ENCODE results near the gene SFSWAP.
"Not testable (repeated sequence)": the region's sequence is repeated elsewhere in the genome, so short reads cannot be mapped to it uniquely, and the experiment has no call there.

The SFSWAP gene

GRCh38 chr12:131677699-131678098 is 33.2 kb upstream of the SFSWAP start:
- Histone ChIP-seq H3K27me3 (ENCODE audit: control insufficient read depth in 3 of 3, insufficient read depth in 3 of 3, low read depth in 1 of 3, low read length in 3 of 3) (no peaks in the 10 kb centered on the region), H4K8ac (ENCODE audit: low read depth, low read length) (no peak overlapping the region), H3K18ac (ENCODE audit: low read length) (no peak overlapping the region), H3K27ac (replicated peaks; ENCODE audit: low read length) (no peak overlapping the region), H2BK12ac (ENCODE audit: low read length) (no peak overlapping the region), H3K36me3 (replicated peaks in 1 of 2; ENCODE audit: control insufficient read depth in 2 of 2, insufficient read depth in 2 of 2, low read length in 2 of 2) (no peaks in the 10 kb centered on the region), H3K4me1 (ENCODE audit: control insufficient read depth in 2 of 2, insufficient read depth in 1 of 2, low read depth in 1 of 2, low read length in 2 of 2) (peaks cover 3 to 5% of the 10 kb centered on the region in 2 donors), H2BK15ac (ENCODE audit: low read length) (no peak overlapping the region), H3K4me2 (ENCODE audit: insufficient read depth, low read length, poor library complexity, severe bottlenecking) (no peak overlapping the region), H2BK5ac (ENCODE audit: low read length) (no peak overlapping the region), H3K9me3 (replicated peaks in 1 of 2; ENCODE audit: control insufficient read depth in 2 of 2, insufficient read depth in 1 of 2, low read depth in 1 of 2, low read length in 2 of 2) (peaks cover 7 to 8% of the 10 kb centered on the region in 2 donors), H2AK5ac (ENCODE audit: low read depth, low read length) (no peak overlapping the region), H3K79me1 (ENCODE audit: low read depth, low read length) (no peaks in the 10 kb centered on the region), H3K4ac (ENCODE audit: low read length) (no peak overlapping the region), H3K4me3 (ENCODE audit: low read length in 2 of 2) (no peak overlapping the region), H4K91ac (ENCODE audit: low read depth, low read length, poor library complexity) (no peak overlapping the region), H2BK120ac (ENCODE audit: low read depth, low read length) (no peak overlapping the region), H2AFZ (ENCODE audit: low read length) (peak overlapping the region; percentile 29), H3K9ac (ENCODE audit: low read depth, low read length, poor library complexity) (no peak overlapping the region), H3K23ac (ENCODE audit: low read depth, low read length, poor library complexity) (no peak overlapping the region), H3K14ac (ENCODE audit: low read length) (no peak overlapping the region)
- WGBS, 2 donors (ENCODE audit: extremely low coverage in 2 of 2, insufficient read length in 2 of 2, insufficient replicate concordance in 1 of 2): no CpG with 5 or more reads among the region's 15 CpGs
- DNase-seq (ENCODE audit: low spot score): no peak

- H3K23ac ChIP-seq (ENCODE audit: low read depth, low read length, poor library complexity); H3K27me3 ChIP-seq (ENCODE audit: control insufficient read depth in 3 of 3, insufficient read depth in 3 of 3, low read depth in 1 of 3, low read length in 3 of 3): not testable (repeated sequence)
- no CpG with 5 or more reads among the region's 29 CpGs for WGBS, 2 donors (ENCODE audit: extremely low coverage in 2 of 2, insufficient read length in 2 of 2, insufficient replicate concordance in 1 of 2)
Measured at GRCh38 chr12:131678389-131679181, 32.3 kb upstream of the SFSWAP start.

GRCh38 chr12:131679186-131679585 is 31.7 kb upstream of the SFSWAP start:
- not testable (repeated sequence) for H3K4me3 ChIP-seq (ENCODE audit: low read length in 2 of 2); H3K9me3 ChIP-seq (replicated peaks in 1 of 2; ENCODE audit: control insufficient read depth in 2 of 2, insufficient read depth in 1 of 2, low read depth in 1 of 2, low read length in 2 of 2); H3K23ac ChIP-seq (ENCODE audit: low read depth, low read length, poor library complexity); H4K91ac ChIP-seq (ENCODE audit: low read depth, low read length, poor library complexity); H3K4ac ChIP-seq (ENCODE audit: low read length); H3K9ac ChIP-seq (ENCODE audit: low read depth, low read length, poor library complexity); H3K36me3 ChIP-seq (replicated peaks in 1 of 2; ENCODE audit: control insufficient read depth in 2 of 2, insufficient read depth in 2 of 2, low read length in 2 of 2); H3K4me1 ChIP-seq (ENCODE audit: control insufficient read depth in 2 of 2, insufficient read depth in 1 of 2, low read depth in 1 of 2, low read length in 2 of 2); H3K4me2 ChIP-seq (ENCODE audit: insufficient read depth, low read length, poor library complexity, severe bottlenecking); H3K14ac ChIP-seq (ENCODE audit: low read length); H2AK5ac ChIP-seq (ENCODE audit: low read depth, low read length); H2BK12ac ChIP-seq (ENCODE audit: low read length); H3K27ac ChIP-seq (replicated peaks; ENCODE audit: low read length); H3K79me1 ChIP-seq (ENCODE audit: low read depth, low read length); H2BK120ac ChIP-seq (ENCODE audit: low read depth, low read length); H3K18ac ChIP-seq (ENCODE audit: low read length); H4K8ac ChIP-seq (ENCODE audit: low read depth, low read length); H2AFZ ChIP-seq (ENCODE audit: low read length); H3K27me3 ChIP-seq (ENCODE audit: control insufficient read depth in 3 of 3, insufficient read depth in 3 of 3, low read depth in 1 of 3, low read length in 3 of 3); DNase-seq (ENCODE audit: low spot score); H2BK15ac ChIP-seq (ENCODE audit: low read length); H2BK5ac ChIP-seq (ENCODE audit: low read length)
- no CpG with 5 or more reads among the region's 16 CpGs for WGBS, 2 donors (ENCODE audit: extremely low coverage in 2 of 2, insufficient read length in 2 of 2, insufficient replicate concordance in 1 of 2)

More at GRCh38 chr12:131678389-131679181, 32.3 kb upstream of the SFSWAP start:
- Histone ChIP-seq H3K18ac (ENCODE audit: low read length) (peak overlapping the region; percentile 71), H3K14ac (ENCODE audit: low read length) (peak overlapping the region; percentile 56), H2BK12ac (ENCODE audit: low read length) (peak overlapping the region; percentile 6), H2BK15ac (ENCODE audit: low read length) (peak overlapping the region; percentile 67), H3K4me3 (ENCODE audit: low read length in 2 of 2) (peak overlapping the region in 1 of 2 donors; percentile 34)
- H2BK5ac ChIP-seq (ENCODE audit: low read length); H3K4me1 ChIP-seq (ENCODE audit: control insufficient read depth in 2 of 2, insufficient read depth in 1 of 2, low read depth in 1 of 2, low read length in 2 of 2); H4K8ac ChIP-seq (ENCODE audit: low read depth, low read length); H2AK5ac ChIP-seq (ENCODE audit: low read depth, low read length); H2BK120ac ChIP-seq (ENCODE audit: low read depth, low read length); H3K36me3 ChIP-seq (replicated peaks in 1 of 2; ENCODE audit: control insufficient read depth in 2 of 2, insufficient read depth in 2 of 2, low read length in 2 of 2); DNase-seq (ENCODE audit: low spot score); H3K4me2 ChIP-seq (ENCODE audit: insufficient read depth, low read length, poor library complexity, severe bottlenecking); H3K9me3 ChIP-seq (replicated peaks in 1 of 2; ENCODE audit: control insufficient read depth in 2 of 2, insufficient read depth in 1 of 2, low read depth in 1 of 2, low read length in 2 of 2); H2AFZ ChIP-seq (ENCODE audit: low read length); H3K27ac ChIP-seq (replicated peaks; ENCODE audit: low read length); H3K9ac ChIP-seq (ENCODE audit: low read depth, low read length, poor library complexity); H3K4ac ChIP-seq (ENCODE audit: low read length); H4K91ac ChIP-seq (ENCODE audit: low read depth, low read length, poor library complexity); H3K79me1 ChIP-seq (ENCODE audit: low read depth, low read length): not testable (repeated sequence)

GRCh38 chr12:131679816-131680215 is 31.1 kb upstream of the SFSWAP start:
- H3K4me1 ChIP-seq (ENCODE audit: control insufficient read depth in 2 of 2, insufficient read depth in 1 of 2, low read depth in 1 of 2, low read length in 2 of 2); H3K18ac ChIP-seq (ENCODE audit: low read length); H3K9ac ChIP-seq (ENCODE audit: low read depth, low read length, poor library complexity); H3K4me3 ChIP-seq (ENCODE audit: low read length in 2 of 2); H3K14ac ChIP-seq (ENCODE audit: low read length); H3K27ac ChIP-seq (replicated peaks; ENCODE audit: low read length); H3K9me3 ChIP-seq (replicated peaks in 1 of 2; ENCODE audit: control insufficient read depth in 2 of 2, insufficient read depth in 1 of 2, low read depth in 1 of 2, low read length in 2 of 2); H4K91ac ChIP-seq (ENCODE audit: low read depth, low read length, poor library complexity); H4K8ac ChIP-seq (ENCODE audit: low read depth, low read length); H3K36me3 ChIP-seq (replicated peaks in 1 of 2; ENCODE audit: control insufficient read depth in 2 of 2, insufficient read depth in 2 of 2, low read length in 2 of 2); H3K27me3 ChIP-seq (ENCODE audit: control insufficient read depth in 3 of 3, insufficient read depth in 3 of 3, low read depth in 1 of 3, low read length in 3 of 3); H3K79me1 ChIP-seq (ENCODE audit: low read depth, low read length); H2BK15ac ChIP-seq (ENCODE audit: low read length); H2BK12ac ChIP-seq (ENCODE audit: low read length); H2AFZ ChIP-seq (ENCODE audit: low read length); H2BK5ac ChIP-seq (ENCODE audit: low read length); H3K4ac ChIP-seq (ENCODE audit: low read length); H2AK5ac ChIP-seq (ENCODE audit: low read depth, low read length); H3K4me2 ChIP-seq (ENCODE audit: insufficient read depth, low read length, poor library complexity, severe bottlenecking); DNase-seq (ENCODE audit: low spot score); H2BK120ac ChIP-seq (ENCODE audit: low read depth, low read length); H3K23ac ChIP-seq (ENCODE audit: low read depth, low read length, poor library complexity): not testable (repeated sequence)
- no CpG with 5 or more reads among the region's 23 CpGs for WGBS, 2 donors (ENCODE audit: extremely low coverage in 2 of 2, insufficient read length in 2 of 2, insufficient replicate concordance in 1 of 2)

Data from neuronal stem cell (in vitro differentiated cells).